ENCODE measurements around the gene GPRC5C.

GRCh38 chr17:74404218-74404617, 27.7 kb upstream of the GPRC5C start:
- TF ChIP-seq CTCF (conservative IDR thresholded peaks at IDR 0.05) (no peak), ZFX (IDR thresholded peaks at IDR 0.05) (no peak)
